ENCODE measurements around the gene TMEM229A.
"Not testable (repeated sequence)": the region's sequence is repeated elsewhere in the genome, so short reads cannot be mapped to it uniquely, and the experiment has no call there.

TMEM229A gene

DNA sequence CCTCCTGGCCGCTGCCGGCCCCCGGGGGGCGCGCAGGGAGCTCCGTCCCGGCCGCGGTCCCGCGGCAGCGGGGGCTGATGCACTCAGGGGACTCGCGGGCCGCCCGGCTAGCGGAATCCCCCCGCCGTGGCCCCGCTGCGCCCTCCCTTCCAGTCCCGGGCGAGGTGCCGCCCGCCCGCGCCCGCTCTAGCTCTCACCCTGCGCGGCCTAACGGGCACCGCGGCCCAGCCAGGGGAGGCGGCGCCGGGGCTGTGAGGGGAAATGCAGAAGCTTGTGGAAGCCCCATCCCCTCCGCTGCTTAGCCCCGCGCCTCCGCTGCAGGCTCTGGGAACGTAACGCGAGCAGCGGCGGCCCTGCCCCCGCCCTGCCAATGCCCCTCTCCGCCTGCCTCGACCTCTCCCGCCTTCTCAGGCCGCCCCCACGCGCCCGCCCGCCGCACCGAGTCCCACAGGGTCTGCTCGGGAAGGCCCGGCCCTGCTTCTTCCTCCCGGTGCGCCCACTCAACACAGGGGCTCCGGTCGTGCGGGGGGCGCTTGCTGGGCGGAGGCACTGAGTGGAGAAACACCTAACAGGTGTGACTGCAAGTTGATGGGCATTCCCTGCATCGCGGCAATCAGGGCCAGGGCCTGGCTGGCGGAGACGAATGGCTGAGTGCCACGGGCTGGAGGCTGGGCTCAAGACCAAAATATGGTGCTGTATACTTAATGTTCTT is 384 bp upstream of the TMEM229A start:
- DNase-seq (ENCODE audit: low read depth, low spot score) = peak; percentile 52

DNA sequence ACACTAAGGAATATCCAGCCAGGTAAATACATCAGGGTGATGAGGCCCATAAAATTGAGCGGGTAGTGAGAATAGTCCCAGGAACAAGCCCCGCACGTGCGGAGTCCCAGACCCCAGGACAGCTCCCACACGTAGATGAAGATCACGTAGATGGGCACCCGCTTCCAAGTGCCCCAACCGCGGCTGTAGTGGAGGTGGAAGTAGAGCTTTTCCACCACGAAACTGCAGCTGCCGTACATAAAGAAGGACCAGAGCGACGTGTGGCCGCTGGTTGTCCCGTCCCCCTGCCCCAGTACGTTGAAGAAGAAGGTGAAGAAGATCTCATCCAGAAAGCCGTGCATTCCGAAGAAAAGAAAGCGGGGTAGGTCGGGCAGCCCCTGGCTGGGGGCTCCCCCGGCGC is 948 bp downstream of the TMEM229A start:
- peak; percentile 53 for DNase-seq (ENCODE audit: low read depth, low spot score)

GRCh38 chr7:124031406-124031805 is 1.5 kb downstream of the TMEM229A start:
- DNase-seq (ENCODE audit: low read depth, low spot score) = no peak

- no peak for DNase-seq (ENCODE audit: low read depth, low spot score)
Measured at GRCh38 chr7:124030964-124031363, 1.9 kb downstream of the TMEM229A start.

DNA sequence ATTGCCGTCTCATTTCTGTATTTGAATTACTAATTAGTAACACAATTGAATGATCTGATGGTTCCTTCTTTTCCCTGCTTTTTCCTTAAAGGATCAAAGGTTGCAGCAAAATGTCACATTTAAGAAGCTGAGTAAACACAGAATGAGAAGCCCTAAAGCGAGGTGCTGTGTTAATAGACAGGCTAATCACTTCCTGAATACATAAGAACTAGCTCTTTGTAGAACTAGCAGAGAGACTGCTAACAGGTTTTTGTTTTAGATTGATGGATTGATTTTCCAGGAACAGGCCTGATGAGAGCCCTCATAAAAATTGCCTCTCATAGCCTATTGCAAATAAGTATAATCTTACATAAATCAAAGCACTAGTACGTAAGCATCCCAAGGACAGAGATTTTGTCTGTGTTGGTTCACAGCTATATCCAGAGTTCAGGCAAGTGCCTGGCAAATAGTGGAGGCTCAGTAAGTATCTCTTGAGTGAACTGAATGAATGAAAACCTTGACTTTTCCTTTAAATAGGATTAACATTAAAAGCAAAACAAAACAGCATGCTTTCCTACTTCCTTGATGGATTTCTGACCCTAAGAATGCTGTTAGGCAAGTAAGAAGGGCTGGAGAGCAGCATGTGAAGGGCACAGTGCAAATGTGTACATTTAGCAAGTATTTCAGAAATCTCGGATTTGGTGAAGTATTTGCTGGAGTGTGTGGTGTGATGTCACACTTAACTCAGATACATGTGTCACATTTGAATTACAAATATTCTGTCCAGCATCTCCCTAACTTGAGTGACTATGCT is 3.3 kb downstream of the TMEM229A start:
- DNase-seq (ENCODE audit: low read depth, low spot score) = no peak

DNA sequence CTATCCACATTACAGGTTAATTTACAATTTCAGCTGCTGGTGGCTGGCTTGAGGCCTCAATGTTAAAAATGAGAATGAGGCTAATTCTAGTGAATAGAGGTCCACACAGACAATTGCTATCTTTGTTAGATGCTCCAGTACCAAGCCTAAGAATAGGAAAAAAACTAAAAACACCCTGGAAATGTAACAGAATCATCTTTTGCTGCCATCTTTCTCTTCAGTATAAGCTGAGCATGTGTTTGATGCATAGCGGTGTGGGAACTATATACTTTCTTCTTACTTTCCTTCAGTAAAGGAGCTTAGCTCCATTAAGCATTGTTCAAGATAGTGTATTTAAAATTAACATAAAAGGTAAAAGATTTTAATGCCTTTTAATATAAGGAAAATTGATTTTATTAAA is 5.6 kb downstream of the TMEM229A start:
- DNase-seq (ENCODE audit: low read depth, low spot score) = no peak

- DNase-seq (ENCODE audit: low read depth, low spot score) = not testable (repeated sequence)
Measured at GRCh38 chr7:124024329-124024728, 8.5 kb downstream of the TMEM229A start.

- no peak for DNase-seq (ENCODE audit: low read depth, low spot score)
Measured at GRCh38 chr7:124022551-124022950, 10.3 kb downstream of the TMEM229A start.

DNA sequence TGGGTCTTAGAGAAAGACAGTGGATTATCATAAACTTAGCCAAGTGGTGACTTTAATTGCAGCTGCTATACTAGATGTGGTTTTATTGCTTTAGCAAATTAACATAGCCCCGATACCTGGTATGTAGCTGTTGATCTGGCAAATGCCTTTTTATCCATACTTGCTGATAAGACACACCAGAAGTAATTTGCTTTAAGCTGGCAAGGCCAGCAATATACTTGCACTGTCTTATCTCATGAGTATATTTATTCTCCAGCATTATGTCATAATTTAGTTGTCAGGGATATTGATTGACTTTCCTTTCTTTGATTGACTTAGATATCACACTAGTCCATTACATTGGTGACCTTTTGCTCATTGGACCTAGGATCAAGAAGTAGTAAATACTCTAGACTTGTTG is 12.8 kb downstream of the TMEM229A start:
- no peak for DNase-seq (ENCODE audit: low read depth, low spot score)

DNA sequence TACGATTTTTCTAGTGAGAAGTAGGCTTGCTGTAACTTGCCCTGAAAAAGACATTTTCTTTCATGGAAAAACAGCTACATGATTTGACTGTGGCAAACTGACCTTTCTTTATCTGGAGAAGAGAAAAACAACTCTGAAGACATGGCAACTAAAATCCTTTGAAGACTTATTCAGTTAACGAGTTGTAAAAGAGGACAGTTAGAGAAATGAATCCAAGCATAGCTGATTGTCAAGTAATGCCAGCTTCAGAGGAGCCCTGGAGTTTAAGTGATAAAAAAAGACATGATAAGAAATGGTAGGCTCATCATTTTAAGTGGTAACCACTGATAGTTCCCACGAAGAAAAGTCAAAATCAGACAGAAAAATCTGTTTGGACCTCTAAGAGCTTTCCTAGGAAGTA is 19.6 kb downstream of the TMEM229A start:
- DNase-seq (ENCODE audit: low read depth, low spot score) = no peak

DNA sequence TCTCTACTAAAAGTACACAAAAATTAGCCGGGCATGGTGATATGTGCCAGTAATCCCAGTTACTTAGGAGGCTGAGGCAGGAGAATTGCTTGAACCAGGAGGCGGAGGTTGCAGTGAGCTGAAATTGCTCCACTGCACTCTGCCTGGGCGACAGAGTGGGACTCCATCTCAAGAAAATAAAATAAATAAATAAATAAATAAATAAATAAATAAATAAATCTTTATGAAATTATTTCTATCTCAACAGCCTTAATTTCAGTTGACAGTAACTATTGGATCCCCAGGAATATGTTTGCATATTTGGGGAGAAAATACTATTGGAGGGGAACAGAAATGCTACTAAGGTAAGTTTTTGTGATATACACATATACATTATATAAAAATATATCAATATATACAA is 20.0 kb downstream of the TMEM229A start:
- no peak for DNase-seq (ENCODE audit: low read depth, low spot score)

- DNase-seq (ENCODE audit: low read depth, low spot score) = no peak
Measured at GRCh38 chr7:124009321-124009720, 23.5 kb downstream of the TMEM229A start.

DNA sequence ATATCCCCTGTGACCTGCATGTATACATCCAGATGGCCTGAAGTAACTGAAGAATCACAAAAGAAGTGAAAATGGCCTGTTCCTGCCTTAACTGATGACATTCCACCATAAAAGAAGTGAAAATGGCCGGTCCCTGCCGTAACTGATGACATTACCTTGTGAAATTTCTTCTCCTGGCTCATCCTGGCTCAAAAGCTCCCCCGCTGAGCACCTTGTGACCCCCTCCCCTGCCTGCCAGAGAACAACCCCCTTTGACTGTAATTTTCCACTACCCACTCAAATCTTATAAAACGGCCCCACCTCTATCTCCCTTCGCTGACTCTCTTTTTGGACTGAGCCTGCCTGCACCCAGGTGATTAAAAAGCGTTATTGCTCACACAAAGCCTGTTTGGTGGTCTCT is 24.6 kb downstream of the TMEM229A start:
- not testable (repeated sequence) for DNase-seq (ENCODE audit: low read depth, low spot score)

- no peak for DNase-seq (ENCODE audit: low read depth, low spot score)
Measured at GRCh38 chr7:123999703-124000102, 33.2 kb downstream of the TMEM229A start.

DNA sequence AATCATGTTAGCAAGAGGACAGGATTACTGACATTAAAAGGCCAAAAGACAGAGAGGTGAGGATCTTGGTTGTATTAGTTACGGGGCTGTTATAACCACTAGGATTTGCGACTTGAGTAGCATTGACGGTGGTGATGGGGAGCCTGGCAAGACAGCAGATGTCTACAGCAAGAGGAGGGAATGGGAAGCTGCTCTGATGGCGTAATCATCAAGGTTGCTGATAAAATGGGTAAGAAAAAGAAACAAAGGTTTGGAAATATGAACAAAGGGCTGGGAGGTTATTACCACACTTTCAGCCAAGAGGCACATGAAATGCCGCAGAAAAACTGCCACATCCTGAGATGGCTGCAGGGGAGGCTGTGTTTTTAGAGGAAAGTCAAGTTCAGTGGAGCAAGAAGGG is 33.9 kb downstream of the TMEM229A start:
- DNase-seq (ENCODE audit: low read depth, low spot score) = no peak

DNA sequence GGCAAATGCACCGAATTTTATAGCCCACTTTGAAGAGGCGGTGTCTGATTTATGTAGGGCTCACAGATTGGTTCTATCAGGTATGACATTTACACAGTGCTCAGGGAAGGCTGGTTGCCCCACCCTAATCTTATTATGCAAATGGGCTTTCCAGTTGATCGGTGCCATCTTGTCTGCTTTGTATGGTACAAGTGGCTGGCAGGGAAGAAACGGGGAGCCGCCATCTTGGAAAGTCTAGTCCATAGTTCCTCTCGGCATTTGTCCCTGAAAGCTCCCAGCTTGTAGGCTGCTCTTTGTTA is 36.6 kb downstream of the TMEM229A start:
- no peak for DNase-seq (ENCODE audit: low read depth, low spot score)

DNA sequence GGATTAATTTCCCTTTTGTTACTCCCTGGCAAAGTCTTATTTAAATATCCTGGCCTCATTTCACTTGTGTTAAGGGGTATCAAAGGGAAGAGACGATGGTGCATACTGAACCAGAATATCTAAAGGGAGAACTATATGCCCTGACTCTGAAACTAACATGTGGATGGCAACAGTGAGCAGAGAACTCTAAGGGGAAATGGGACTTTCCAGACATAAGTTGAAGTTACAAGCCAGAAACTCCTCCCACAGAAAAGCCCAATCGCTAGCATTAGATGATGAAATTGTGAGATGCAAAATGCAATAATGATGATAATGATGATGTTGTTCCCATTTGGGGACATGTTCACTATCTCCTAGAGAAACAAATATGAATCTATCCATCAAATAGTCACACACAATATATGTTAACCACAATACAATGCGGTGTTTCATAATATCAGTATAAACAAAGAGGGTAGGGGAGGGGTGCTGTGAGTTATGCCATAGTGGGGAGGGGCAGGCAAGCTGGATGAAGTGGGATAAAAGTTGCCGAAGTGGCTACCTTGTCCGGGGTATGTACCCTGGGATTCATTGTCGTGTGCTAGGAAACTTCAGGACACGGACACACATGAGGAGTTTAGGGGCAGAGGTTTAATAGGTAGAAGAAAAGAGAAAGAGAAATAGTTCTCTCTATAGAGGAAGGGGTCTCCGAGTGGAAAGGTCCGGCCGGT is 37.1 kb downstream of the TMEM229A start:
- DNase-seq (ENCODE audit: low read depth, low spot score) = no peak

GRCh38 chr7:123994449-123994848 is 38.4 kb downstream of the TMEM229A start:
- peak; percentile 66 for DNase-seq (ENCODE audit: low read depth, low spot score)

GRCh38 chr7:123993996-123994395 is 38.9 kb downstream of the TMEM229A start:
- no peak for DNase-seq (ENCODE audit: low read depth, low spot score)

- no peak for DNase-seq (ENCODE audit: low read depth, low spot score)
Measured at GRCh38 chr7:123992913-123993518, 39.9 kb downstream of the TMEM229A start.

DNA sequence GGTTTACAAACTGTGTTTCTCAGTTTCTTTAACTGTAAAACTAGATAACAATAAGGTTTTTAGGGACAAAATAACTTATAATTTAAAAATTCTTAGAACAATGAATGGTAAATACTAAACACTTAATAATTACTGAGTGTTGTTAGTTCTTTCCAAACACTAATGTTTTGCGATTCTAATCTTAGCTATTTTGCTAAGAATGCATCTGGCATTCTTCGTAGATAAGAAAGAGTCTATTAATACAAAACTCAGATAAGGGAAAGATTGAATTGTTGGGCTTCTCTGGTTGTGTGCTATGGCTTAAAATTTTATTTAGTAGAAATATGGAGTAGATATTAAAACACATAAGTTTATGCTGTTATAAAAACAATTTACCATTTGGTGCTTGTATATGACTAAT is 45.4 kb downstream of the TMEM229A start:
- DNase-seq (ENCODE audit: low read depth, low spot score) = no peak

Measured in ELF-1 (cell line).